LNCAP (cell line): Measurements from ENCODE around the gene ITPRIP.
A peak's percentile ranks its signal among the peaks of the same experiment; 100 is the strongest.

Experiments used
- TF ChIP-seq, protein P1 (sequence below): fragments of 450-650 bp; IDR thresholded peaks from 2 replicates; pipeline ENCODE4 v1.5.1; 2017; ENCODE audit warnings: mild to moderate bottlenecking

ITPRIP gene

DNA sequence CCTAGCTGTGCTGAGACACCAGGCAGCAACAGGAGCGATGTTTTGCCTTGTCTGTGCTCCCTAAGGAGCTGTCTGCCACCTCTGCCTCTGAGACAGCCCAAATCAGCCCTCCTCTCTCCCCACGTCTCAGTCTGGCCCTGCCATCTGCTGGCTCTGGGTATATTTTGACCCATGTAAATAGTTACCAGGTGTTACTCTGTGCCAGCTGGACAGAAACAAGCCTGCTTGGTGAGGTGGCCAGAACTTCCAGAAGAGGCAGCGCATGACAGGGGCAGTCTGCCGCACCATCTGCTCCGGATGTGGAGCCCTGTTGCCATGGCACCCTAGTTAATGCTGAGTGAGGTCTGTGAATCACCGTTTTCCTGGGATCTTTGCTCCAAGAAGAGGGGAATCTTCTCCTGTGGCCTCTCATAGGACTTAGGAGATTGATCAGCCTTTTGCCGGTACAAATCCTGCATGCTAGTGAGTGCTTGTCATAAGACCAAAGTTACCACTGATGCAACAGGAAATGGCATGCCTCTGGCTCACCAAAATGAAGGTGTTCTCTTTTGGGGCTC is 37.5 kb downstream of the ITPRIP start:
- TF ChIP-seq, protein P1, sequence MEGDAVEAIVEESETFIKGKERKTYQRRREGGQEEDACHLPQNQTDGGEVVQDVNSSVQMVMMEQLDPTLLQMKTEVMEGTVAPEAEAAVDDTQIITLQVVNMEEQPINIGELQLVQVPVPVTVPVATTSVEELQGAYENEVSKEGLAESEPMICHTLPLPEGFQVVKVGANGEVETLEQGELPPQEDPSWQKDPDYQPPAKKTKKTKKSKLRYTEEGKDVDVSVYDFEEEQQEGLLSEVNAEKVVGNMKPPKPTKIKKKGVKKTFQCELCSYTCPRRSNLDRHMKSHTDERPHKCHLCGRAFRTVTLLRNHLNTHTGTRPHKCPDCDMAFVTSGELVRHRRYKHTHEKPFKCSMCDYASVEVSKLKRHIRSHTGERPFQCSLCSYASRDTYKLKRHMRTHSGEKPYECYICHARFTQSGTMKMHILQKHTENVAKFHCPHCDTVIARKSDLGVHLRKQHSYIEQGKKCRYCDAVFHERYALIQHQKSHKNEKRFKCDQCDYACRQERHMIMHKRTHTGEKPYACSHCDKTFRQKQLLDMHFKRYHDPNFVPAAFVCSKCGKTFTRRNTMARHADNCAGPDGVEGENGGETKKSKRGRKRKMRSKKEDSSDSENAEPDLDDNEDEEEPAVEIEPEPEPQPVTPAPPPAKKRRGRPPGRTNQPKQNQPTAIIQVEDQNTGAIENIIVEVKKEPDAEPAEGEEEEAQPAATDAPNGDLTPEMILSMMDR, result peak; percentile 39; the same call in 1 of the 2 replicates

- TF ChIP-seq, protein P1, result no peak
Observed at GRCh38 chr10:104300002-104300735, 38.1 kb downstream of the ITPRIP start.

DNA sequence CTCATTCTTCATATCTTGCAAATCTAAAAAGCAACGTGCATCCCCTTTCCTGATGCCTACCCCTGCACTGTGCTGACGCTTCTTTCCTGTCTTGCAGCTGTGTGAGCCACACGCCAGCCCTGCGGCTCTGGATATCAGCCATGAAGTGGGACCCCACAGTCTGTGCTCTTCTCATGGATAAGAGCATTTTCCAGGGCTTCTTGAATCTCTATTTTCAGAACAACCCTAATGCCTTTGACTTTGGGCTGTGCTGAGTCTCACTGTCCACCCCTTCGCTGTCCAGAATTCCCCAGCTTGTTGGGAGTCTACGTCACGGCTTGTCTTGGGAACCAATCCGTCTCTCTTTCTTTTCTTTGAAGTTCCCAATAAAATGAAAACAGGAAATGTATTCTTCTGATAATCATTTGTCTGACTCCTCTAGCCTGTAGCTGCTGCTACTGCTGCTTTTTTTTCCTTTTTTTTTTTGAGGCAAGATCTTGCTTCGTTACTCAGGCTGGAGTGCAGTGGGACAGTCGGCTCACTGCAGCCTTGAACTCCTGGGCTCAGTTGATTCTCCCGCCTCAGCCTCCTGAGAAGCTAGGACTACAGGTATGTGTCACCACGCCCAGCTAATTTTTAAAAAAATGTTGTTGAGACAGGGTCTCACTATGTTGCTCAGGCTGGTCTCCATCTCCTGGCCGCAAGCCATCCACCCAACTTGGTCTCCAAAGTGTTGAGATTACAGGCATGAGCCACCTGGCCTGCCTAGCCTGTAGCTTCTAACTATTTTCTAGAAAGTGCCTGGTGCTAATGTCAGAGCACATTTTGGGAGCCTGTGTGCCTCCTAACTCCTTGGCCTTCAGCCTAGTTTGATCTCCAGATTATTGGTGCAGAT is 39.0 kb downstream of the ITPRIP start:
- TF ChIP-seq, protein P1, result no peak

DNA sequence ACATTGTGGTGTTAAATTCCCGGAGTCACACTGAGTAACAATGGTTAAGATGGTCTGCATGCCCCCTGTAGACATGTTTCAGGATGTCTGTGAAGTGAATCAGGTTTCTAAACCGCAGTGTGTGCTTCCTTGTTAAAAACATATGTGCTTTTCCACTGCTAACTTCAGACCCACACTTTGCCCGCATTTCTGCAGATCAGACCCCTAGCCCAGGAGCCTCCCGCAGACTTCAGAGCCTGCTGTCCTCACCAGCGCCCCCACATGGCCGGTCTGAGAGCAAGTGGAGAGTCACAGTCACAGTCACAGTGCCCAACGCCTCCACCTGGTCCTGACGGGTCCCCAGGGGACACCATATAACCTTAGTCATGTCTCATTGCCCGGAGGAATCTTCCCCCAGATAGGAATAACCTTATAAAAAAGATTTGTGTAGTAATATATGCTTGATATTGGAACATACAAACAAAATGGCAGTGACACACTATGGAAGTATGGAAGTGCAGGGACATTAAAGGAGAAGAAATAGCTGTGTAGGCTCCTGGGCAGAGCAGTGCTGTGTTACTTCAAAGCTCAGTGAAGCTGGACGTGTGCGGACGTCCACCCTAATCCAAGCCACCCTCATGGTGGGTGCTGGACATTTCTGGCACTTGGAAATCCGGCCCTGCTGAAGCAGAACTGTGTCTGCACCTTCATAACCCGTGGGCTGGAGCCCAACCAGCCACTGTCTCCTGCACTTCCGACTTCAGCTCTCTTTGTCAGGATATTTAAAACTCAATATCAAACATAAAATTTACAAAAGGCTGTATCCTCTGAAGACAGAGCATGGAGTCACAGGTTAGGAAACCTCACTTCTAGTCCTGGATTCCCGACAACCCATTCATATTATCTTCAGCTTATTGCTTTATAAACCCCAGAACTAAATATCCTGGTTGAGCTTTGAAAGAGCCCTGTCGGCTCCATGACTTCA is 40.3 kb downstream of the ITPRIP start:
- TF ChIP-seq, protein P1, result peak; percentile 47

GRCh38 chr10:104296687-104297436 is 41.4 kb downstream of the ITPRIP start:
- TF ChIP-seq, protein P1, result no peak

- TF ChIP-seq, protein P1, result no peak
Observed at GRCh38 chr10:104293781-104294321, 44.4 kb downstream of the ITPRIP start.
